ENCODE measurements around the gene GAREM1. TPM values are rescaled to one million over a fixed set of nuclear protein-coding genes. Genes with fewer than 3 reads are reported as not detected.

Gene GAREM1
- total and polyA plus RNA-seq, 9 of the 15 experiments (the other 6 are each of a cell fraction or from before 2014, with no cell fraction given): 0.03 to 0.33 (median 0.07) TPM; not detected in 1

- no peak for TF ChIP-seq SMAD3 (CRISPR knock-in tag; conservative IDR thresholded peaks at IDR 0.05)
- no peak for TF ChIP-seq SPI1 (IDR thresholded peaks at IDR 0.05; ENCODE audit: borderline replicate concordance, low read depth, low read length)
- no peak for TF ChIP-seq TARDBP (IDR thresholded peaks at IDR 0.05)
- no peak for TF ChIP-seq ZNF655 (CRISPR knock-in tag; IDR thresholded peaks at IDR 0.05)
- no peak for TF ChIP-seq E4F1 (CRISPR knock-in tag; IDR thresholded peaks at IDR 0.05; ENCODE audit: borderline replicate concordance)
- no peak for TF ChIP-seq BCOR (IDR thresholded peaks at IDR 0.05)
- no peak for TF ChIP-seq HOXB6 (CRISPR knock-in tag; IDR thresholded peaks at IDR 0.05; ENCODE audit: borderline replicate concordance)
- no peak for TF ChIP-seq NFIC (IDR thresholded peaks at IDR 0.05)
- TF ChIP-seq DEAF1 (CRISPR knock-in tag; IDR thresholded peaks at IDR 0.05): no peak
- TF ChIP-seq CBX8 (IDR thresholded peaks at IDR 0.05; ENCODE audit: borderline replicate concordance, extremely low read depth, low read depth, low read length, poor library complexity, severe bottlenecking): no peak
Observed at GRCh38 chr18:32386471-32386870, 84.2 kb downstream of the GAREM1 start (continued).
